Breast epithelium (tissue), 3 donors: ENCODE measurements around the gene SPATA31D3.

Source experiments
- POLR2A ChIP-seq: fragments of 450-650 bp; IDR thresholded peaks from one replicate; pipeline ENCODE4 v1.6.1; 2016; ENCODE audit warnings: antibody characterized with exemption, mild to moderate bottlenecking, moderate library complexity
- POLR2AphosphoS5 ChIP-seq, 3 donors: sonication (generic); formaldehyde crosslinking; IDR thresholded peaks; one replicate each; pipeline ENCODE4 v1.6.1; 2017; ENCODE audit warnings: antibody characterized with exemption in 3 of 3
- TF ChIP-seq, protein P1 (sequence below), 3 donors: fragments of 450-650 bp; IDR thresholded peaks; one replicate each; pipeline ENCODE4 v1.5.1; 2016 to 2017; ENCODE audit warnings: antibody characterized with exemption in 3 of 3, mild to moderate bottlenecking in 3 of 3, moderate library complexity in 3 of 3

- TF ChIP-seq, protein P1, sequence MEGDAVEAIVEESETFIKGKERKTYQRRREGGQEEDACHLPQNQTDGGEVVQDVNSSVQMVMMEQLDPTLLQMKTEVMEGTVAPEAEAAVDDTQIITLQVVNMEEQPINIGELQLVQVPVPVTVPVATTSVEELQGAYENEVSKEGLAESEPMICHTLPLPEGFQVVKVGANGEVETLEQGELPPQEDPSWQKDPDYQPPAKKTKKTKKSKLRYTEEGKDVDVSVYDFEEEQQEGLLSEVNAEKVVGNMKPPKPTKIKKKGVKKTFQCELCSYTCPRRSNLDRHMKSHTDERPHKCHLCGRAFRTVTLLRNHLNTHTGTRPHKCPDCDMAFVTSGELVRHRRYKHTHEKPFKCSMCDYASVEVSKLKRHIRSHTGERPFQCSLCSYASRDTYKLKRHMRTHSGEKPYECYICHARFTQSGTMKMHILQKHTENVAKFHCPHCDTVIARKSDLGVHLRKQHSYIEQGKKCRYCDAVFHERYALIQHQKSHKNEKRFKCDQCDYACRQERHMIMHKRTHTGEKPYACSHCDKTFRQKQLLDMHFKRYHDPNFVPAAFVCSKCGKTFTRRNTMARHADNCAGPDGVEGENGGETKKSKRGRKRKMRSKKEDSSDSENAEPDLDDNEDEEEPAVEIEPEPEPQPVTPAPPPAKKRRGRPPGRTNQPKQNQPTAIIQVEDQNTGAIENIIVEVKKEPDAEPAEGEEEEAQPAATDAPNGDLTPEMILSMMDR (IDR thresholded peaks at IDR 0.05): no peak
- TF ChIP-seq POLR2A (no peak), POLR2AphosphoS5 (IDR thresholded peaks at IDR 0.05) (no peak)
These were observed 37.3 kb downstream of the SPATA31D3 start for GRCh38 chr9:81980568-81980967.
